ENCODE measurements around the gene TIMP3.

Gene TIMP3

DNA sequence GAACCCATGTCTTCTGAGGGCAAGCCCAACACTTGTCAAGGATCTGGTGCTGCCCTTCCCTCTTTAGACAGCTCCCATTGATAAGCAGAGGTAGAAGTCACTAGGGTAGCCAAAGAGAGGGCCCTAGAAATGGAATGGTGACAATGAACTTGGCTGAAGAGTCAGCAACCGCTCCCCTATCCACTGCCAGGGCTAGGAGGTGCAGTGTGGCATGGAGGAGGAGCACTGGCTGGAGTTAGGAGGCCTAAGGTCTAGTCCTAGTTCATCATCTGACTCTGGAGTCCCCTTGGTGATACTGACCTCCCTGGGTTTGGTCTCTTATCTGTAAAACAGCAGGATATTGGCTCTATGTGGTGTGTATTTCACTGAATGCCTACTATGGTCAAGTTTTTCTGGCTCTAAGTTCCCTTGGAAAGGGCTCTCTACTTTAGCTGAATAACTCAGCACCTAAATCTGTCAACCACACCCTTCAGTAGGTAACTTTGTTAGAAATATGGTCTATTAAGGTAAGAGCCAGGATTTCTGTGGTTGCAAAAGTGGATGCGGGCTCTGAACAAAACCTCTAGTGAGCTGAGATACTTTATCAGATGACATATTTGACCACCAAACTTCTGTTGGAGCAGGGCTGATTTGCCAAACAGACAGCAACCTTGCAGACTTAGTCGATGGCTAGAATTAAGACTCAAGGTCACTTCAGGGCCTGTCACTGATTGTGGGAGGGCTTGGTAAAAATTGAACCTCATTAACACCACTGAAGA, 10.5 kb downstream of the TIMP3 start:
- Histone ChIP-seq H3K9me3 (replicated peaks; ENCODE audit: low read length) (no peaks in the 10 kb centered on the region), H3K4me3 (ENCODE audit: low read length) (no peak overlapping the region), H3K4me2 (ENCODE audit: low read length) (no peak overlapping the region), H3K36me3 (ENCODE audit: insufficient read depth, low read length) (peaks cover 4% of the 10 kb centered on the region), H3K4me1 (ENCODE audit: control insufficient read depth, insufficient read depth, low read length) (no peaks in the 10 kb centered on the region), H3K27me3 (ENCODE audit: control insufficient read depth, insufficient read depth, low read length) (no peaks in the 10 kb centered on the region), H3K9ac (ENCODE audit: low read depth, low read length) (no peak overlapping the region)

DNA sequence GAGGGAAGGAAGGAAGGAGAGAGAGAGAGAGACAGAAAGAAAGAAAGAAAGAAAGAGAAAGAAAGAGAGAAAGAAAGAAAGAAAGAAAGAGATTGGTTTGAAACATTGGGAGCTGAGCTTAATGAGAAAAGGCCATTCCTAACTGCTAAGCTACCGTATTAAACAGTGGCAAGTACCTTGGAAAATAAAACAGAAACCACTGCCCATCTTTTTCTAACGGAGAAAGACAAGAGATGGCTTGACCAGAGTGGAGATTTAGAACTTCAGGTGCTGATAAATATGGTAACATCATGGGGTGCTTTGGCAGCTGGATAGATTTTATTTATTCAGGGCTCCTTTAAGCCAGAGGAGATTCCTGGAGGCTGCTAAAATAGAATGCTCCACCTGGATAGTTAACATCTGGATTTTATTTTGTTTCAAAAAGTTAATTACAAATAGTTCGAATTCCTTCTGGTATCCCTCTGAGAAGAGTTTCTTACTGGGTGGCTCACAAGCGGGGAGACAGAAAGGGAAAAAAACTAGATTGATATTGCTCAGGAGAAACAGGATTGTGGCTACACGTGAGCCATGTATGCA, 12.9 kb downstream of the TIMP3 start:
- no peaks in the 10 kb centered on the region for H3K4me1 ChIP-seq (ENCODE audit: control insufficient read depth, insufficient read depth, low read length)
- H3K9ac ChIP-seq (ENCODE audit: low read depth, low read length): no peak overlapping the region
- H3K4me3 ChIP-seq (ENCODE audit: low read length): no peak overlapping the region
- H3K9me3 ChIP-seq (replicated peaks; ENCODE audit: low read length): no peaks in the 10 kb centered on the region
- no peaks in the 10 kb centered on the region for H3K36me3 ChIP-seq (ENCODE audit: insufficient read depth, low read length)
- H3K4me2 ChIP-seq (ENCODE audit: low read length): no peak overlapping the region
- no peaks in the 10 kb centered on the region for H3K27me3 ChIP-seq (ENCODE audit: control insufficient read depth, insufficient read depth, low read length)

DNA sequence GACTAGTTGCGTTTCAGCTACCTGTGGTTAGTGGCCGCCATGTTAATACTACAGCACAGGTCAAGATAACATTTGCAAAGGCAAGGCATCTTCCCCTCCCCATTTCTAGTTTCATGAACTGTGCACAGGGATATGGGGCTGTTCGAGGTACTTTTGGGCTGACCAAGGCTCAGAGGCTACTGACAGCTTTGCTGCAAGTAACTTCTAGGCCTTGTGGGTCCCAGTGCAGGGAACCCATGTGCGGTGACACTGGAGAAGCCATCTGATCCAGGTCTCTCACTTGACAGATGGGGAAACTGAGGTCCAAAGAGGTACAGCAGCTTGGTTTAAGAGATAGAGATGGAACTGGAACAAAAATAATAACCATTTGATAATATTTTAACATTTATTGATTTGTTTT, 13.6 kb downstream of the TIMP3 start:
- Histone ChIP-seq H3K4me3 (ENCODE audit: low read length) (no peak overlapping the region), H3K4me1 (ENCODE audit: control insufficient read depth, insufficient read depth, low read length) (no peaks in the 10 kb centered on the region), H3K9ac (ENCODE audit: low read depth, low read length) (no peak overlapping the region), H3K4me2 (ENCODE audit: low read length) (no peak overlapping the region), H3K27me3 (ENCODE audit: control insufficient read depth, insufficient read depth, low read length) (no peaks in the 10 kb centered on the region), H3K36me3 (ENCODE audit: insufficient read depth, low read length) (no peaks in the 10 kb centered on the region), H3K9me3 (replicated peaks; ENCODE audit: low read length) (no peaks in the 10 kb centered on the region)

DNA sequence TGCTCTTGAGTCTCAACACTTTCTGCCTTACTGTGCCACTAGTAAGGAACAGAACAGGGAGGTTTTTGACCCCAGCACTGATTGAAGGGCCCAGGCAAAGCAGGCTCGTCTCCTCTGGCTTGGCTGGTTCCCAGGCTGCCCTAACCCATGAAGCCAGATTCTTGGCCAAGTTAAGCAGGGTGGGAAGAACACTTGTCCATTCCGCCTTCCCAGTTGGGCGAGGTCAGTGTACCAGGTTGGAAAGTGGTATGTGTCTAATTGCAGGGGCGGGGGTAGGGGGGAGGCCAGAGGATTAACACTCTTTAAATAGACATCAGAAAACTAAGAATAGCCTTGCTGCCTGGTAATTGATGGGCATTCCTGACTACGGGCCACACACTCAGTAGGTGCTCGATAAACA, 14.4 kb downstream of the TIMP3 start:
- Histone ChIP-seq H3K4me1 (ENCODE audit: control insufficient read depth, insufficient read depth, low read length) (no peaks in the 10 kb centered on the region), H3K4me2 (ENCODE audit: low read length) (no peak overlapping the region), H3K9ac (ENCODE audit: low read depth, low read length) (no peak overlapping the region), H3K9me3 (replicated peaks; ENCODE audit: low read length) (no peaks in the 10 kb centered on the region), H3K4me3 (ENCODE audit: low read length) (no peak overlapping the region), H3K27me3 (ENCODE audit: control insufficient read depth, insufficient read depth, low read length) (no peaks in the 10 kb centered on the region), H3K36me3 (ENCODE audit: insufficient read depth, low read length) (no peaks in the 10 kb centered on the region)

DNA sequence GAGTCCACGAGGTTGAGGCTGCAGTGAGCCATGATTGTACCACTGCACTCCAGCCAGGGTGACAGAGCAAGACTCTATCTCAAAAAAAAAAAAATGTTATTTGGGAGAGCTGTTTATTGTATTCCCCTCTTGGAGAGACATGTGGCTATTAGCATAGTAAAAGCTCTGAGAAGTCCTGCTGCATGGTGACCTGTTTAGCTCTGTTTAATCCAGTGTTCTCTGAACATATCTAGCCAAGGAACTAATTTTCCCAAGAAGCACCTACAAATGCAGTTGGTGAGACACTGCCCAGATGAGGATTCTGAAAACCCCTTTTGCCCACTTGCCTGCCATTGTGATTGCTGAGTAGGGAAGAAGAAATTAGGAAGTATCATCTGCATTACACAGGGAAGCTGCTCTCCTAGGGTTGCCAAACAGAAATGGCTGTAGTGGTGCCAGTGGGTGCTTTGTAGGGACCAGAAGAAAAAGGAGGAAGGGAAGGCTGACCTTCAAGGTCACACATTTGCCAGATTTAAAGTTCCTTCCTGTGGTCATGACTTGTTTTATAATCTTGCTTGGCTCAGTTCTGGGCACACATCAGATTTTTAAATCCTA, 15.7 kb downstream of the TIMP3 start:
- no peaks in the 10 kb centered on the region for H3K27me3 ChIP-seq (ENCODE audit: control insufficient read depth, insufficient read depth, low read length)
- no peaks in the 10 kb centered on the region for H3K9me3 ChIP-seq (replicated peaks; ENCODE audit: low read length)
- H3K9ac ChIP-seq (ENCODE audit: low read depth, low read length): no peak overlapping the region
- H3K4me1 ChIP-seq (ENCODE audit: control insufficient read depth, insufficient read depth, low read length): no peaks in the 10 kb centered on the region
- H3K4me3 ChIP-seq (ENCODE audit: low read length): no peak overlapping the region
- H3K4me2 ChIP-seq (ENCODE audit: low read length): no peak overlapping the region
- H3K36me3 ChIP-seq (ENCODE audit: insufficient read depth, low read length): no peaks in the 10 kb centered on the region

DNA sequence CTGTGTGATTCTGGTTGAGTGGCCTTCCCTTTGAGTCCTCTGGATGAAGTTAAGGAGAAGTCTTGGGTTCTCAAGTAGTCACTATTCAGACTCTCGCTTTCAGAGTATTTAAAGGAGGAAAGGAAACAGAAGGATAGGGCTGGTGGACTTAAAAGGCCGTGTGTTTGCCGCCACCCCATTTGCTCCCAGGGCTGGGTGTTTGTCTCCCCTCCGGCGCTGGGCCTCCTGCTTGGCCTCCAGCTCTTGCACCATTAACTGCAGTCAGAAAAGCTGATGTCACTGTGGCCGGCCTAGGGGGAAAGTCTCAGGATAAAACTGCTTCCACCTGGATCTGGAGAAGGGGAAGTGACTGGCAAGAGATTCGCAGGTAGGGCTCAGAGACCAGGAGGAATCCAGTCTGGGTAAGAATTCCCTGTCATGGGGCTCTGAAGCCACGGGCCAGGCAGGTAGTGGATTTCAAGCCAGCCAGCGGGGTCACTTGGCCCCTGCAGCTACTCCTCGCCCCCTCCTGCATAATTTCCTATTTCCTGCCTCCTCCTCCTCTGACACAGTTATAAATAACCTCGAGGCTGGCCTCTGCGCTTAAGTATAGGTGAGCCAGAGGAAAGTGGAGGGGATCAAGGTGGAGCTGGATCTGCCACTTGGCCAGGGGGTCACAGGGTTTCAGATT, 17.1 kb downstream of the TIMP3 start:
- Histone ChIP-seq H3K4me3 (ENCODE audit: low read length) (no peak overlapping the region), H3K9ac (ENCODE audit: low read depth, low read length) (no peak overlapping the region), H3K36me3 (ENCODE audit: insufficient read depth, low read length) (no peaks in the 10 kb centered on the region), H3K27me3 (ENCODE audit: control insufficient read depth, insufficient read depth, low read length) (no peaks in the 10 kb centered on the region), H3K4me2 (ENCODE audit: low read length) (no peak overlapping the region), H3K4me1 (ENCODE audit: control insufficient read depth, insufficient read depth, low read length) (no peaks in the 10 kb centered on the region), H3K9me3 (replicated peaks; ENCODE audit: low read length) (no peaks in the 10 kb centered on the region)

DNA sequence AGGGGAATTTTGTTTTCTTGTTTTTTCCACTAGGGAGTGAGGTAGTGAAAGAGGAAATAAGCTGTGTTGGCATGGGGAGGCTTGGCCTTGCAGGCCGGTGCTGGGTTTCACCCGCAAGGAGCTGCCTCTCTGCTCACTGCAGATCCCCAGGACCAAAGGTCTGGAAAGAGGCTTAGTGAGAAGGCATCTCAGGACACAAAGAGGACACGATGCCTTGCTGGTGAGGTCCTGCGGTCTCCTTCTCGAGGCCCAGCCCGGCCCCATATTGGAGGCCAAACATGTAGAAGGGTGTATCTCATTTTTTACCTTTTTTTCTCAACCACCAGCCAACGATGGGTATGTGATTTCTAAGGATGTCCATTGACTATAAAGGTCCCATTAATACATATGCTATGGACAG, 17.6 kb downstream of the TIMP3 start:
- H3K4me3 ChIP-seq (ENCODE audit: low read length): no peak overlapping the region
- no peak overlapping the region for H3K4me2 ChIP-seq (ENCODE audit: low read length)
- H3K9ac ChIP-seq (ENCODE audit: low read depth, low read length): no peak overlapping the region
- no peaks in the 10 kb centered on the region for H3K36me3 ChIP-seq (ENCODE audit: insufficient read depth, low read length)
- no peaks in the 10 kb centered on the region for H3K27me3 ChIP-seq (ENCODE audit: control insufficient read depth, insufficient read depth, low read length)
- no peaks in the 10 kb centered on the region for H3K4me1 ChIP-seq (ENCODE audit: control insufficient read depth, insufficient read depth, low read length)
- no peaks in the 10 kb centered on the region for H3K9me3 ChIP-seq (replicated peaks; ENCODE audit: low read length)

DNA sequence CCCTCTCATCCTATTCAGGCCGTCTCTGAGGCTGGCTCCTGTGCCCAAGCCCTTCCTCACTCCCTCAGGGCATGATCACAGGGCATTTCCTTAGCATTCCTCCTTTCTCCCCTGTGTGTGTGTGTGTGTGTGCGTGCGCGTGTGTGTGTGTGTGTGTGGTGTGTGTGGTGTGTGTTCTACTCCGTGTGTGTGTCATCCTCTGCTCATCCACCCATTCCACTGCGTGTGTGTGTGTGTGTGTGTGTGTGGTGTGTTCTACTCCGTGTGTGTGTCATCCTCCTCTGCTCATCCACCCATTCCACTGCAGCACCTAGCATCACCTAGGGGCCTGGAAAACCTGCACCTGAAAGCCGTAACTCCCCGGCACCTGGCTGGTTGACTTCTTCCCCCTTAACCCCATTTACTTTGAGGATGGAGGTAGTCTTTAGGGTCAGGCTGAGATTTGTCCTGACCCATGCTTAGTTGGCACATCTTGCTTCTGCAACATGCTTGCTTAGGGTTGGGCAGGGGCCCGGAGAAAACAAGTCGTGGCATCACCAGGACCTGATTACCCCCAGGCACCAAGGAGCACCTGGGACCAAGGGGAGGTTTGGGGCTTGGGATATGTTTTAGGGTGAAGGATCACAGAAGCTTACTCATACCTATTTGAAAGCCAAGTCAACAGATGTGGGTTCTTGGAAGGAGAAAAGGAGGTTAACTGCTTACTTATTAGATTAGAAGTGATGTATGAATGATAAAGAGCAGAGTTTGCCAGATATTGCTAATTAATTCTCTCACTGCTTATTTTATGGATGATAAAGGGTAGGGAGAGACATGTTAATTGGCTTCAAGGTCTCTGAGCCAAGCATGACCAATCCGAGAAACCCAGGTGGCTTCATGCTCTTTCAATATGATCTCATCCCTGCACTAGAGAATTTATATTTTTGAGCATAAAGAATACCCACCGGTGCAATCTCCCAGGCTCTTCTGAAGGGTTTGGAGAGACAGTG, 18.9 kb downstream of the TIMP3 start:
- Histone ChIP-seq H3K27me3 (ENCODE audit: control insufficient read depth, insufficient read depth, low read length) (no peaks in the 10 kb centered on the region), H3K4me3 (ENCODE audit: low read length) (no peak overlapping the region), H3K4me1 (ENCODE audit: control insufficient read depth, insufficient read depth, low read length) (no peaks in the 10 kb centered on the region), H3K9me3 (replicated peaks; ENCODE audit: low read length) (no peaks in the 10 kb centered on the region), H3K4me2 (ENCODE audit: low read length) (no peak overlapping the region), H3K36me3 (ENCODE audit: insufficient read depth, low read length) (no peaks in the 10 kb centered on the region), H3K9ac (ENCODE audit: low read depth, low read length) (no peak overlapping the region)

DNA sequence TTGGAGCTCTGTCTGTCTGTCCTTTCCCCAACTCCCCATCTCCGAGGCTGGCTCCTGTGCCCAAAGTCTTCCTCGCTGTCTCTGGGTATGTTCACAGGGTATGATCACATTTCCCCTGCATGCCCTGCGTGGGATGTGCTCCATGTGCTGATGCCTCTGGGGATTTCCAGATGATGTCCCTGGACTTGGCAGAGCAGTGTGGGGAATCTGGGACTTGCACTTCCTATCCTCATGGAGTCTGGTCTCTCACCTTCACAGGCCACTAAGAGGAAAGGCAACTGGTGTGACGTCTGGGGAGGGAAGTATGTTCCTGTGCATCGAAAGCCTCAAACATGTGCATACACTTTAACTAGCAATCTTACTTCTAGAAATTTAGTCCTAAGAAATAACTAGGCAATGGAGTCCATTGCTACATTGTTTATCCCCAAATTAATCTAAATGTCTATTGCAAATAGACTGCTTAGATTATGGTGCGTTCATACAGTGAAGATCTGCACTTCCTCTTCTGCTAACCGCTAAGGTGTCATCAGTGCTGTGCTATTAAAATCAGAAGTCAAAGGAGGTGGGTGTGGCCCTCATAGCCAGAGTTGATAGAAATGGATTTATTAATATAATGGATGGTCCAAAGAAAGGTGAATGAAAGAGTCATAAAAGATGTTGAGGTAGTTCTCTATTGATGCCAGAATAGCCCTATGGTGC, 20.8 kb downstream of the TIMP3 start:
- no peak overlapping the region for H3K9ac ChIP-seq (ENCODE audit: low read depth, low read length)
- no peaks in the 10 kb centered on the region for H3K36me3 ChIP-seq (ENCODE audit: insufficient read depth, low read length)
- H3K4me1 ChIP-seq (ENCODE audit: control insufficient read depth, insufficient read depth, low read length): no peaks in the 10 kb centered on the region
- no peaks in the 10 kb centered on the region for H3K27me3 ChIP-seq (ENCODE audit: control insufficient read depth, insufficient read depth, low read length)
- H3K9me3 ChIP-seq (replicated peaks; ENCODE audit: low read length): no peaks in the 10 kb centered on the region
- H3K4me3 ChIP-seq (ENCODE audit: low read length): no peak overlapping the region
- no peak overlapping the region for H3K4me2 ChIP-seq (ENCODE audit: low read length)

DNA sequence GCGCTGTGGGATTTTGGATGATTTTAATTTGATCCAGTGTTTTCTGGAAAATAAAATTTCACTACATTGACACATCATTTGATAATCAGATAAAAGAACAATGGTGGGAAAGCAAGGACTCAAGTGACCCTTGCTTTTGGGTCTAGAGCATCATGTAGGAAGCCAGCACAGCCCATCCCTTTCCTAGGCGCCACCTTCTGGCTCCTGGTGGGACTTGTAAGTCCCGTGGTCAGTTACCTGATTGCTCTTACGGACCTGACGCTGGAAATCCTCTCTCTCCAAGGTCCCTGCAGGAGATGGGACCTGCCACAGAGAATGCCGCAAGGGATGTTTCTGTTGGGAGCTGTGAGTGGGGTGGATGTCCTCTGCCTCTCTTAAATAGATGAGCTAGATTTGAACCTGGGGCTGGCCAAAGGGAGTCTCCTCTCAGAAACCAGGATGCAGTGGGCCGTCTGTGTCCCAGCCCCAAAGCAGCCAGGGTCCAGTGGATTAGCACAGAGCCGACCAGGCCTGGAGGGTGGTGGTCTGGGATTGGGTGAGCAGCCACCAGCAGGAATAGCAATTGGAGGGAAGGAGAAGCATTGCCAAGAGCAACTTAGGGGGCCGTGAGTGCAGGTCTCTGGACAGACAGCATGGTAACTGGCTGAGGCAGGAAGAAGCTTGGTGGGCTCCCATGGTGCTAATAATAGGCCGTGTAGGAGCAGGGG, 21.7 kb downstream of the TIMP3 start:
- H3K4me1 ChIP-seq (ENCODE audit: control insufficient read depth, insufficient read depth, low read length): no peaks in the 10 kb centered on the region
- H3K27me3 ChIP-seq (ENCODE audit: control insufficient read depth, insufficient read depth, low read length): no peaks in the 10 kb centered on the region
- H3K36me3 ChIP-seq (ENCODE audit: insufficient read depth, low read length): no peaks in the 10 kb centered on the region
- no peak overlapping the region for H3K4me2 ChIP-seq (ENCODE audit: low read length)
- no peaks in the 10 kb centered on the region for H3K9me3 ChIP-seq (replicated peaks; ENCODE audit: low read length)
- H3K9ac ChIP-seq (ENCODE audit: low read depth, low read length): no peak overlapping the region
- H3K4me3 ChIP-seq (ENCODE audit: low read length): no peak overlapping the region
